CD4-positive, alpha-beta T cell treated with Interleukin-6 at 100 ng/mL for 8 hours (primary cell): ENCODE results near the gene KCNIP3.

Experiments
- DNase-seq: peaks from one replicate; pipeline ENCODE4 v3.0.0-alpha.2; 2020; ENCODE audit warnings: mixed read lengths, low spot score

The KCNIP3 gene

DNA sequence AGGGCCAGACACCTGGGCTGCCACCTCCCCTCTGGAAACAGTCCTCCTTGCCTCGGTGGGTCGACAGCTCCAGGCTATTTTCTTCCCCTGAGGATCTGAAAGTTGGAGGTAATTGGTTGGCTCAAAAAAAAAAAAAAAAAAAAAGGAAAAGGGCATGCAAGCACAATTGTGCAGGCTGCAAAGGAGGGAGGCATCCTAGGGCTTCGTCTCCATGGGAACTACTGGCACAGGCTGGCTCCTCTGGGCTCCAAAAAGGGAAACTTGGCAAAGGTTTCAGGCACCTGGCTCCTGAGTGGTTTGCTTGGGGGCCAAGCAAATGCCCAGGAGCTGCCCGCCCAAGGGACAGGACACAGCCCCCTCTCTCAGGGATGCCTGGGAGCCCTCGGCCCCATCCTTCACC lies 1.1 kb upstream of the KCNIP3 start:
- DNase-seq, result no peak

GRCh38 chr2:95297639-95298395 lies 670 bp downstream of the KCNIP3 start:
- no peak for DNase-seq

DNA sequence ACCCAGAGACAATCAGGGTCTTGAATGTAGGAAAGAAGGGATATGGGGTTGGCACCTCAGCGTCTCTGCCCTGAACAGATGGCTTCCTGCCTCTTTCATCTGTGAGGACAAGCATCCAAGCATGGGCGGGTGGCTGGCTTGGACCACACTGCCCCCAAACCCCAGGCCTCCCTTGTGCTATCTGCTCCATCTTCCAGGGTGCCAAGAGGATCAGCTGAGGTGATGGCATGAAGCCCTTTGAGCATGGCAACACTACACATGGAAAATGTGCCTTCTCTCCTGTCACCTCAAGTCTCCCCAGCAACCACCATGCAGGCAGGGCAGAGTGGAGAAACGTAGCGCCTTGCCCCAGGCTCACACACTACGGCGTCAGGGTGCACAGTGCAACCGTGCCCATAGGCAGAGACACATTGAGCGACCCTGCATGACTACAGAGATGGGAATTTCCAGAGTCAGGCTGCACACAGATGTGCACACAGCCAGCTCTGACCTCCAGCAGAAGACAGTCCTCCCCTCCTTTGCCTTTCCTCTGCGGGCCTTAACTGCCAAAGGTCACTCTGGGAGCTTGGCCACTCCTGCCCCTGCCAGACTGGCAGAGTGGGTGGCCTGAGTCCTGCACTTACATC lies 1.5 kb downstream of the KCNIP3 start:
- DNase-seq, result no peak

- DNase-seq, result no peak
These were observed 2.8 kb downstream of the KCNIP3 start for GRCh38 chr2:95299961-95300360.

DNA sequence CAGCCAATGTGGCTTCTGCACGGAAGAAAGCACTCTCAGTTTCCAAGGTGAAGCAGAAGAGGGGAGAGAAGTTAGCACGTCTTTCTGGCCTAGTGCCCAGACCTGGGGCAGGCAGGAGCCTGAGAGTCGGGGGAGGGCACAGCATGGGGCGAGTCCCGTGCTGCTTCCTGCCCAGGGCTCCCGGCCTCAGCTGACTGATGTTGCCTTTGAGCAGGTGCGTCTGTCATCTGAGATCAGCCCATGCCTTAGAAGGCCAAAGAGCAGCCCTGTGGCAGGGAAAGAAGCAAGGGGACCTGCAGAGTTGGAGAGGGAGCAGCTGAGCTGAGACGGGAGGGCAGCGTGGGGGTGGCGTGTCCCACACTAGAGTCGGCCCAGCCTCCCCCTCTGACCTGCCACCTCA lies 3.3 kb downstream of the KCNIP3 start:
- DNase-seq, result no peak

GRCh38 chr2:95301186-95301585 lies 4.0 kb downstream of the KCNIP3 start:
- DNase-seq, result no peak

DNA sequence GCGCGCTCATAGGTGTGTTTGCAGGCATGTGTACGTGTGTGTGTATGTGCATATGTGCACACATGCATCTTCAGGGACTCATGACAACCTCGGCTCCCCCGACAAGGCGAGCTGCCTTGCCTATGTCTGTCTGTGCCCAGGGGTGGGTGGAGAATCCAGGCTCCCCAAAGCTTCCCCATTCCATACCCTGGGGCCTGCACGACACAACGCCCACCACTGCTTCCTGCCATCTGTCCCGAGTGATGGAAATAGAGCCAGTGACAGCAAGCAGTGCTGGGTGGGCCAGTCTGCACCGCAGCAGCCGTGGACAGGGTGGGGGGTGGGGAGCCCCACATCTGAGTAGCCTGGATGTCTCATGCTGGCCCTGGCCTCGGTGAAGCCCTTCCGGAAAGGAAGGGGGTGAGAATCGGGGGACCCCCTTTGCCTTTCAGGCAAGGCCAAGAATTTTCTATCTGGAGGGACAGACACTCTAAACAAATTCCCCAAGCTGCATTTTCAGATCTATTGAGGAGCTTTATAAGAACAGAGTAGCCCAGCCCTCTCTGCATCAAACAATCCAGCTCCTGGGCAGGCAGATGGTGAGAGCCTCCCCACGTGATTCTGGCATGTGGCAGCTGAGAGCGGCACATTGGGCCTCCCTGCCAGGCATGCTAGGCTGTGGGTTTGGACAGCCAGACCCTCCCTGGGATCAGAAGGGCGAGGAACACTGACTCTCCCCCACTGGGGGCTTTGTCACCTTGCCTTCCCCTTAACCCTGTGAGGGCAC lies 4.9 kb downstream of the KCNIP3 start:
- no peak for DNase-seq

GRCh38 chr2:95303191-95303919 lies 6.2 kb downstream of the KCNIP3 start:
- DNase-seq, result no peak

DNA sequence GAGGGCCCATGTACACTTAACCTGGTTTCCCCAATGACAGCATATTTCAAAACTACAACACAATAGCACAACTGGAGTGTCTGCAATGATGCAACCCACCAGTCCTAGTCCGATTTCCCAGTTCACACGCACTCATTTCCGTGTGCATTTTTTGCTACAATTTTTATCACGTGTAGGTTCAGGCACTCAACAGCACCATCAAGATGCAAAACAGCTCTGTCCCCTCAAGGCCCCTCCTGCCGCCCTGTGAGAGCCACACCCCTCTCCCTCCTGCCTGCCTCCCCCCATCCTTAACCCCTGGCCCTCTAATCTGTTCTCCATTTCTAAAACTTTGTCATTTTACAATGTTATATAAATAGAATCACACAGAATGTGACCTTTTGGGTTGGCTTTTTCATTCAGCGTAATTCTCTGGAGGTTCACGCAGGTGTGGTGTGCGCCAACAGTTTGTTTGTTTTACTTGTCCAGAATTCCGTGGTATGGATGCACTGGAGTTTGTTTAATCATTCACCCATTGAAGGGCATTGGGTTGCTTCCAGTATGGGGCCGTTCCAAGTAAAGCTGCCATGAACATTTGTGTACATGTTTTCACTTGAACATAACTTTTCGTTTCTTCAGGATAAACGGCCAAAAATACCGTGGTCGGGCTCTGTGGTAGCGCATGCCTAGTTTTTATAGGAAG lies 8.4 kb downstream of the KCNIP3 start:
- no peak for DNase-seq

DNA sequence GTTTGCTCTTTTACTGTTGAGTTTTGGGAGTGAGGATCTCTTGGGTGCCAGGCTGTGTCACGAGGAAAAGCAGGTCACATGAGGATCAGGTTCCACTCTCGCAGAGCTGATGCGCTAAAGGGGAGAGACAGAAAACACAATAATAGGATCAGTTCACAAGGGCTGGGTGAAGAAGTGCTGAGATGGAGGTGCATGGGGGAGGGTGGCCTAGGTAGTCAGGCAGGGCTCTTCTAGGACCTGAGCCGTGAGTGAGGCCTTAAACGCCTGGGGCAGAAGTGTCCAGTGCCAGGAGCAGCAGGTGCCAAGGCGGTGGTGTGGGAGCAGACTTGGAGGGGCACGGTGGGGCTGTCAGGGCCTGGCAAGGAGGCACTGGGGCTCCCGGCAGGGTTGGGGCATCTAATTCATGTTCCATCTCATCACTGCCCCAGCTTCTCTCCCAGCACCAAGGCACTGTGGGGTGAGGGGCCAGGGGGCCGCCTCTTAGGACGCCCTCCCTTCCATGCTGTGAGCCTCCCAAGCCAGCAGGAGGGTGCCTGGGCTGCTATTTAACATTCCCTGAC lies 9.3 kb downstream of the KCNIP3 start:
- DNase-seq, result no peak

- DNase-seq, result no peak
These were observed 9.9 kb downstream of the KCNIP3 start for GRCh38 chr2:95307036-95307435.

DNA sequence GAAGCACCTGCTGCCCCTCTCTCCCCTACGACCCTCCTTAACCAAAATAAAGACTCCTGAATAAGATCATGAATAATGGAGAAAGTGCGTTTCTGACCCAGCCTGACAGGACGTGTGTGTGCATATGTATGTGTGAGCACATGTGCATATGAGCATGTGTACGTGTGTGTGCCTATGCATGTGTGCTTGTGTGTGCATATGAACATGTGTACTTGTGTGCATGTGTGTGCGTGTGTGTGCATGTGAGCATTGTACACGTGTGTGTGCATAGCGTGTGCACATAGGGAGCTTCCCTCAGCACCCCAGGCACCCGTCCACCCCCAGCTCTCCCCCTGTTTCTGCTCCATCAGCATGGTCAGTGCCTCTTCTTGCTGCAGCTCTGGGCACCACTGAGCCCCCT lies 10.7 kb downstream of the KCNIP3 start:
- DNase-seq, result no peak

DNA sequence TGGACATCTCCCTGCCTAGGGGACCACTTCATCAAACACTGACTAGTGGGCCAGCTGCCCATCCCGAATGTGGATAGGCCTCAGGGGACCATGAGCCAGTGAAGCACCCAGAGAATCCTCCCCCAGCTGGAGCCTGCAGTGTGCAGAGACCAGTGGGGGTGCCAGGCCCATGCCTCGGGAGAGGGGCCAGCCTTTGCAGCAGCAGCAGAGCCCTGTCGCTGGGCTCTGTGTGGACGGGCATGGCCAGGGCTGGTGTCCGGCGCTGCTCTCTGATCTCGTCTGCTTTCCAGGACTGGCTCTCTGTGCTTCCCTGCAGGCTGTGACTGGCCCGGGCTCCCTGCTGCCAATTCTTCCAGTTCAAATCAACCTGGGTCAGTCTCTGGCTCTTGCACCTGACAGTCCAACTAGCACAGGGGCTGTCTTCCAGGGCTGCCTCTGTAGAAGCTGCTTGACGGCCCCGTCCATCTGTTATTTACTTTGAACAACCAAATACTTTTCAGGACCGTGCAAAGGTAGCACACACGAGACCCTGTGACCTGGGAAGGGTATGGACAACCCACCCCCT lies 11.4 kb downstream of the KCNIP3 start:
- DNase-seq, result no peak

DNA sequence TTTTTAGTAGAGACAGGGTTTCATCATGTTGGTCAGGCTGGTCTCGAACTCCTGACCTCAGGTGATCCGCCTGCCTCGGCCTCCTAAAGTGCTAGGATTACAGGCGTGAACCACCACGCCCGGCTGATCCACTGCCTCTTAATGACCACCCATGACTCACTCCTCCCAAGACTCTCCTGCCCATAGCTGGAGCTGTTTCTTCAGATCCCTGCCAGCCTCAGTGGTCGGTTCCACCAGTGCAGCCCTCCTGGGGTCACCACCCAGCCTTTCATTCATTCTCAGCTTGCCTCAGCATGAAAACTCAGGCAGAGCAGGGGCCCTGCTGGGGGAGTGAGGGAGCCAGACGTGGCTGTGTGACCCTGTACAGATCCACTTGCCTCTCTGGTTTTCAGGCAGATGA lies 12.5 kb downstream of the KCNIP3 start:
- DNase-seq, result no peak

DNA sequence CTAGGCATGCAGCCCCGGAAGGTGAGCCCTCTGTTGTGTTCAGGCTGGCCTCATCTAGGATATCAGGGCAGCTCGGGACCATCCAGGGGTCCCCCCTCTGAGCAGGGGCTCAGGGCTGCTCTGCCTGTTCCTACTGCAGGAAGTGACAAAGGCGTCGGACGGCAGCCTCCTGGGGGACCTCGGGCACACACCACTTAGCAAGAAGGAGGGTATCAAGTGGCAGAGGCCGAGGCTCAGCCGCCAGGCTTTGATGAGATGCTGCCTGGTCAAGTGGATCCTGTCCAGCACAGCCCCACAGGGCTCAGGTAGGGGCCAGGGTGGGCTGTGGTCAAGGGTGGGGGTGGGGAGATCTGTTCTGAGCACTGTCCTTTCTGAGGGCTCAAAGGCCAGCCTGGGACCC lies 13.1 kb downstream of the KCNIP3 start:
- DNase-seq, result no peak

DNA sequence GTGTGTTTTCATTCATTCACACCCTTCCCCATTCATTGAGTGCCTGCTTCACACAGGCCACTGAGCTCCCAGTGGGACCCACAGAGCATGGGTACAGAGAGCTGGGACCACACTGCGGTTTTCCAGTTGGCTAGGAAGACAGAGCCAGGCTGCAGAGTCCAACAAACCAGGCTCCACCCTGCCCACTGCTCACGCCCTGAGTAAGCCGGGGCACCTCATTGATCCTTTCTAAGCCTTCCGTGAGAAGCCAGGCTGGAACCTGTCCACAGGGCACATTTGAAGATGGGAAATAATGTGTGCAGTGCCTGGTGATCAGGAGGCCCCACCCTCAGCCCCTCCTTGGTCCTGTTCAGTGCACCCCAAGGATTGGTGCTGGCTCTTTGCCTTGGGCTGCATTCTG lies 13.5 kb downstream of the KCNIP3 start:
- no peak for DNase-seq

DNA sequence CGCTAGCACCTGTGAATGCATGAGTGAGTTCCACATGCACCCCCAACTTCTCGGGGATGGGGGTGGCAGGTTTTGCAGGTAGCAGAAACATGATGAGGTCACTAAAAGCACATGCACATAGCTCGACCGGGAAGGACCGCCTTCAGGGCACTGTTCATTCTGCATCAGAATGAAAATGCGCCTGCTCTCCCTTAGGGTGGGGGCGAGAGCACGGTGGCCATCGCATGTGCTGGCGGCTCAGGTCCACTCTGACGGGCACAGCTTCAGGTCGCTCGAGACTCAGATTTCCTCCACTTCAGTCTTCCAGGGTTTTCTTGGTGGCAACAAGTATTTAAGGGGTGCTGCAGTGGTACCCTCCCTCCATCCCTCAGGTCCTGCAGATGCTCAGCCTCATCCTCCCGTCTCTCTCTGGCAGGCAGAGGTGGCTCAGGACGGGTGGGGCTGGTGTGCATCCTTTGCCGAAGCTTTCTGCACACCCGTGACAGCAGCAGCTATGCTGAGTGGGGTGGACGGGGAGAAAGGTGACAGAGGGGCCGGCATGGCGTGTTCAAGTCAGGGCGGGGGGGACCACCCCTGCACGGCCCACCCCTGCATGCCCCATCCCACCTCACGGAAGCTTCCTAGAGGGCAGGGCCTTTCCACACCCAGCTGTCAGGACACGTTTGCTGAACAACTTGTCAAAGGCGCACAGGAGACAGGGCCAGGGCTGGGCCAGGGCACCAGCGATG lies 14.8 kb downstream of the KCNIP3 start:
- DNase-seq, result no peak

DNA sequence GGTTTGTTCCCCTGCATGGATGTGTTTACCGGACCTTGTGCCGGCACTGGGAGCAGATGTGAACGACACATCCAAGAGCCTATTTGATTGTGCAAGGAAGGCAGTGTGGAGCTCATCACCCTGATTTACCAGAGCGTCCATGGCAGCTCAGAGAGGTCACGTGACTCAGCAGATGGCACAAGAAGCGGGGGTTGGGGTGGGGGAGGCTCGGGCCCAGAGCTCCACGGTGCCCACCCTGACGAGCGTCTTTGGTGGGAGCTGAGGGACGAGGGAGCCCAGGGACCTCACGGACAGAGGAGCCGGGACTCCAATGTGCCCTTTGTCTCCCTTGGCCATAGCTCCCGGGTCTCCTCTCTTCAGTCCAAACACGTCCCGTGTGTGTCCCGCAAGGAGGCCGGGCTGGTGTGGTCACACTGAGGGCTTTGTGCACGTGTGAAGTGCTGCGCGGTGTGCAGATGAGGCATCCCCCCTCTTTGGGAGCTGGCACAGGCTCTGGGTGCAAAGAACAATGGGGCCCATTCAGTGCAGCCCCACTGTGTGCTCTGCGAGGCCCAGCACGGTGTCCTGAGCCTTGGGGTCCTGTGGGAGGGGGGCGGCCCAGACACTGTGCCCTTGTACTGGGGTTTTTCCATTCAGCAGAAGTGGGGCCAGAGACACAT lies 15.5 kb downstream of the KCNIP3 start:
- DNase-seq, result no peak

- DNase-seq, result no peak
These were observed 16.4 kb downstream of the KCNIP3 start for GRCh38 chr2:95313296-95314131.
